ENCODE results near the gene GTF2H1.
"Not testable (repeated sequence)": the region's sequence is repeated elsewhere in the genome, so short reads cannot be mapped to it uniquely, and the experiment has no call there.

The GTF2H1 gene

DNA sequence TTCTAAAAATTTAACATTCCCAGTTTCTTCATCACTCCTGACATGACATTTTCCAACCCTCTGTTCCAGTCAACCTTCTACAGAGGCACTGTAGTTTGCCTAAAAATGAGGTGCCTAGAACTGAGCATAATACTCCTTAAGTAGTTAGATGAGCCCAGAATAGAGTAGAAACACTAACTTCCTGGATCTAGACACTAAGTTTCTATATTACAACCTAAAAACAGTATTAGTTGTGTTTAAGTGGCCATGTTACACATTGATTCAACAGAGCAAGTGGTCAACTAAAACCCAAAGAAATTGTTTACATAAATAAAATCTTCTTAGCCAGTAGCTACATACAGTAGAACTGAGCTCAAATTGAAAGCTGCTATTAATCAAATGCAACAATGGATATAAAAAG, 1.8 kb upstream of the GTF2H1 start:
- no peak for DNase-seq

DNA sequence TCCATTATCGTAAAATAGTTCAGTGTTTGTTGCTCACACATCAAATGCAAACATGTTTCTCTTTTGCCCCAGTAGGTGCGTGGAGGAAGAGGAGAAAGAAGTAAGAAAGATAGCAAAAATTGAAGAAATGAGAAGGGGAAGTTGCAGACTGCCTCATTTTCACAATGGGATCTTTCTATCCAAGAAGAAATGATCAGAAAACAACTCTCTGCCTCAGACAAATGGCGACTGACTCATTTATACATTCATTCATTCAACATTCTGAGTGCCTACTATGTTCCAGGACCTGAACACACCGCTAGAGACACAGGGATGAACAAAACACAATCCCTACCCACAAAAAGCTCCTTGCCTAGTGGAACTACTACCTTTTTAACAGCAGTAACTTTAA, 794 bp upstream of the GTF2H1 start:
- DNase-seq: no peak

DNA sequence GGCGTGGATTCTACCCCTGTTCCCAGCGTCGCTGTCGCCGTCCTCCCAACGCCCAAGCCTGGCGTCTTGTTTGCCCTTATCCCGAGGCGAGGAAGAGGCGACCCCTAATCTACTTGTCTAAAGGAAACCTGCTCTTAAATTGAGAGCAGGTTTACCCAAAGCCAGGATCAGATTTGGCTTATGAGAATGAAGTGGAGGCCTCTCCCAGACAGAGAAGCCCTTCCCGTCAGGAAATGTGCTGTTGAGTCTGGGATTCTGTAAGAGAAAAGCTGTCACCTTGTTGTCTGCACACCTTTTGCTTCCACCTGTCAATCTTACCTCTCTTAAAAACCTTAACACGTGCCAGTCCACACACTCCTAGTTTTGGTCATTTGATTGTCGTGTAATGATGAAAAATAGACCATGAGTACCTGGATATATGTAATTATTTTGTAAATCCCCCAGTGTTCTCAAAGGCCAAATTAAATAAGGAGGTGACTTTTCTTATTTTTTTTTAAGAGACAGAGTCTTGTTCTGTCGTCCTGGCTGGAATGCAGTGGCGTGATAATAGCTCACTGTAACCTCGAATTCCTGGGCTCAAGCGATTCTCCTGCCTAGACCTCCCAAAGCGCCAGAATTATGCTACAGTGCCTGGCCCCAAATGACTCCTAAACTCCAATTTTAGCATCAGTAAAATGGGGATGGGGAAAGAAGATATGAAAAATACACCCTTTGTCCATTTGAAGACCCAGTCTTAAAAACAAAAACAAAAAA, 627 bp downstream of the GTF2H1 start:
- DNase-seq: no peak

DNA sequence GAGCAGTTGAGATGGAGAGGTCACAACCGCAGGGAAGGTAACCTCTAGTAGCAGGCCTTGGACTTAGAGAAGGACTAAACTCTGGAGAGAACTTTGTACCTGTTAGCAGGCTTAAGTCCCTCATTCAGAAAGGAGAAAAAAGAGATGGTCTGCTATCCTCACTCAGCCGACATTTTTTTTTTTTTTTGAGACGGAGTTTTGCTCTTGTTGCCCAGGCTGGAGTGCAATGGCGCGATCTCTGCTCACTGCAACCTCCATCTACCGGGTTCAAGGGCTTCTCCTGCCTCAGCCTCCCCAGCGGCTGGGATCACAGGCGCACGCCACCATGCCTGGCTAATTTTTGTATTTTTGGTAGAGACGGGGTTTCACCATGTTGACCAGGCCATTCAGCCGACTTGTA, 1.5 kb downstream of the GTF2H1 start:
- DNase-seq: not testable (repeated sequence)

DNA sequence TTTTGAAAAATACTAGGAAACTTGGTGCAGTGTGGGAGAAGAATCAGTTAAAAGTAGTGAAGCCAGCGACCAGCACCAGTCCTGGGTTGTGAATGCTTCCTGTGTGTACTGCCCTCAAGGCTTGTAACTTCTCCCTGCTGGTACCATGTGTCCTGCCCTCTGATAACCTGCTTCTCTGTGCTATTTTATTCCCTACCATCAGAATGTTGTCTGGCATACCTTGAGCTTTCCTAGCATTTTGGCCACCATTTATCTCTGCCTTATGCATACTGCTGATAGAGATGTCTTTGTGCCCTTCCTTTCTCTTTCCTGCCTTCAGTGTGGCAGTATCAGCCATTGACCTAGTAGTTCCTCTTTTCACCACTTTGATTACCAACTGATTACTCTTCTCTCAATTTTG, 2.0 kb downstream of the GTF2H1 start:
- DNase-seq: no peak

DNA sequence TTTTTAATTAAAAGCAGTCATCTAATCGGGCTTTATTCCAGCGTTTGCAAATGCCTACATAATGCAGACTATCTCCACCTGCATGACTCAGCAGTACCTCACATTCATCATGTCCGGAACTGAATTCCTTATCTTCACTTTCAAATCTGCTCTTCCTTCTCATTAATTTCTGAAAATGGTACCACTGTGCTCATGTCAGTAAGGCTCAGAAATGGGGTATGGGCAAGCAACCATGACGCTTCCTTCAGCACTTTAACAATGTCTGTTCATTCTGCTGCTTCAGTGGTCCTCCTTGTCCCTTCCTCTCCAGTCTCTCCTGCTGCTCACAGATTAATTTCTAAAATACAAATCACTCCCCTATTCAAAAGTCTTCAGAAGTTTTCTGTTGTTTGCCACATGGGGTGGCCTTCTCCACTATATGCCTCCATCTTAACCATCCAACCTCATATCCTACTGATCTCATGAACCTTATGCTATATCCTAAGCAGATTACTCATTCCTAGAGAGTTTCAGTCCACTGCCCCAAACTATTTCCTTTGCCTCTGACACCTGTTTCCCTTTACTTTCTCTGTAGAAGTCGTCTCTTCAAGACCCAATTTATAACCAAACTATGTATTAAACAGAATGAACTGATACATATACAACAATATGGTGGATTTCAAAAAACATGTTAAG, 7.0 kb downstream of the GTF2H1 start:
- no peak for DNase-seq

DNA sequence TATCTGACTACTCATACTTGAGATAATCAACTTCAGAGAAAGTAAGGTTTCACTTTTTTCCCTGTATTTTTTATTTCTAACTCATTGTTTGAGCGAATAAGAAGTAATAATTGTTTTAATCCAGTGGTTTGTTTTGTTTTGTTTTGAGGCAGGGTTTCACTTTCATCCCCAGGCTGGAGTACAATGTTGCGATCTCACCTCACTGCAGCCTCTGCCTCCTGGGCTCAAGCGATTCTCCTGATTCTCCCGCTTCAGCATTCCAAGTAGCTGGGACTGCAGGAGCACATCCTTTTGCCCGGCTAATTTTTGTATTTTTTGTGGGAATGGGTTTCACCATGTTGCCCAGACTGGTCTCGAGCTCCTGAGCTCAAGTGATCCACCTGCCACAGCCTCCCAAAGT, 8.6 kb downstream of the GTF2H1 start:
- no peak for DNase-seq

DNA sequence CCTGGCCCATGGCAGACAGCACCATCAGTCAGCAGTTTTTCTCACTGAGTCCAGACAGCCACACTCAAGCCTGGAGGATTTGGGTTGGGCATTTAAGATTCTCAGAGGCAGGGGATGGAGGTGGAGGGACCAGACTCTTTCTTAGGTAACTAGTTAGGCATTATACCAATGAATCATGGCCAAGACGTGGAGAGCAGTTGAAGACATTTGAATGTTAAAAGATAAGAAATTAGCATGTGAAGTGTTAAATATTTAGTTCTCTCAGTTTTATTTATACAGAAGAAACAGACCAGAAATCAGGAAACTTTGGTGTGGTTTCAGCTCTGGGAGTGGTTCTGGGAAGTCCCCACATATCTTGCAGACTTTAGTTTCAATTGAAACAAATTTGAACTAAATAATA, 9.9 kb downstream of the GTF2H1 start:
- DNase-seq: no peak

DNA sequence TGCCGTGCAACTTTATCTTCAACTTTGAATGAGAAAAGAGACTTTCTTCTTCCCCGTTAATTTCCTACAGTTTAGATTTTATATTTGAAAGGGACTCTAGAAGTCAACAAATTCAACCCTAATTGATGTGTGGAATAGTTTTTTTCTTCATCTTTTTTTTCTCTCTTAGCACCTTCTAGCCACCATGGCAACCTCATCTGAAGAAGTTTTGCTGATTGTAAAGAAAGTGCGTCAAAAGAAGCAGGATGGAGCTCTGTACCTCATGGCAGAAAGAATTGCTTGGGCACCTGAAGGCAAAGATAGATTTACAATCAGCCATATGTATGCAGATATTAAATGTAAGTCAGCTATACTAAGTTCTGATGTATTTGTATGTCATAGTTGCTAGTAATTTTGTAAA, 10.5 kb downstream of the GTF2H1 start:
- no peak for DNase-seq

DNA sequence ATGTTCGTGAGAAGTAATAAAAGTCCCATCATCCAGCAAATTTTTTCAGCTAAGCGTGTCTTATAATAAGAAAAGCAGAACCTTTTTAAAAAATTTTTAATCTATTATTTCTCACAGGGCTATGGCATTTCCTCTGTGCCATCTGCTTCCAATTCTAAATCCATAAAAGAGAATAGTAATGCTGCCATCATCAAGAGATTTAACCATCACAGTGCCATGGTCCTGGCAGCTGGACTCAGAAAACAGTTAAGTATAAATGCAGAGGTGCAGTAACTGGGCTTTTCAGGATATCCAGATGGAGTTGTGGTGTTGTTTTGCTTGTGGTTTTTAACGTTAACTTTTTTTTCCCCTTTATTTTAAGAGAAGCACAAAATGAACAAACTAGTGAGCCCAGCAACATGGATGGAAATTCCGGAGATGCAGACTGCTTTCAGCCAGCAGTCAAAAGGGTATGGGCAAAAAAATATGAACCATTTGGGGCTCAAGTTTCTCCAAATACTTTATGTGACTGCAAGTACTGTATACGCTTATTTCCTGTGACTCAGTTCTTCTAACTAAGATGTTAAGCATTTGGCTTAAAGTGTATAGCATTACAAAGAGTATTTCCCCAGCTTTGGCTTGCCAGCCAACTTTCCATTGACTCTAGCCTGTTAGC, 25.2 kb downstream of the GTF2H1 start:
- no peak for DNase-seq

DNA sequence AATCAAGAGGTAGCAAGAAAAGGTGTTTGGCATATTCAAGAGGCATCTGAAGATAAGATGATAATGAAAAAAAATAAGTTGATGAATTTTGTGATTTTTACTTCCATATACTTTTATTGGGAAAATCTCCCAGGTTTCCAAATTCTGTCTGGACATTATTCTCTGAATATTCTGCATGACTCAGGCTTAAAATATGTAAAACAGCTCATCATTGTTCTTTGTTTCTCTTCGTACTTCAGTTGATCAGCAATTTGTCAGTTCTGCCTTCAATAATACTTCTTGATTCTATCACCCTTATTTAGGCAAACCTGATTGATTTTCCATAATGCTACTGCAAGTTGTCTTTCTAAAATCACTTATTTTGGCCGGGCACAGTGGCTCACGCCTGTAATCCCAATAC, 30.2 kb downstream of the GTF2H1 start:
- DNase-seq: no peak

DNA sequence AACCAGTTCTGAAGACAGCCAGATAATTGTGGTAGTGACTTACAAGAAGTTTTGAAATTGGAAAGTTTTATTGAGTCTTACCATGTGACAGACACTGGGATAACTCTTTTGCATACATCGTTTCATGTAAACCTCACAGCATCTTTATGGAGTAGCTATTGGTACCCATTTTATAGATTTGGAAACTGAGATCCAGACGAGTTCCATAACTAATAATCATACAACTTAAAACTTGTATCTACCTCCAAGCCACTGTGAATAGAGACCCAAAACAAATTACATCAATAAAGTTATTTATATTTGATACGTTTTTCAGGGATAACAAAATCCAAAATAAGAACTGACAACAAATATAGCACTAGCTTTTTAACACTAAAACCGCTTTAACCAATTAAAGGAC, 36.3 kb downstream of the GTF2H1 start:
- no peak for DNase-seq

DNA sequence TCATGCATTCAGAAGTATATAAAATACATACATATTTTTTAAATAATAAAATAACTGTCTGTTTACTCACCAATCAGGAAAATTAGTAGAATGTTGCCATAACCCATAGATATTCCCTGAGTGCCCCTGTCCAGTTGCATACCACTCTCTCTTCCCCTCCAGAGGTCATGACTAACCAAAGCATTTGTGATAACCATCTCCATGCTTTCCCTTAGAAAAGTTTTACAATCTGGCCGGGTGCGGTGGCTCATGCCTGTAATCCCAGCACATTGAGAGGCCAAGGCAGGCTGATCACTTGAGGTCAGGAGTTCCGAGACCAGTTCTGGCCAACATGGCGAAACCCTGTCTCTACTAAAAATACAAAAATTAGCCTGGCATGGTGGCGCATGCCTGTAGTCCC, 38.8 kb downstream of the GTF2H1 start:
- DNase-seq: no peak

DNA sequence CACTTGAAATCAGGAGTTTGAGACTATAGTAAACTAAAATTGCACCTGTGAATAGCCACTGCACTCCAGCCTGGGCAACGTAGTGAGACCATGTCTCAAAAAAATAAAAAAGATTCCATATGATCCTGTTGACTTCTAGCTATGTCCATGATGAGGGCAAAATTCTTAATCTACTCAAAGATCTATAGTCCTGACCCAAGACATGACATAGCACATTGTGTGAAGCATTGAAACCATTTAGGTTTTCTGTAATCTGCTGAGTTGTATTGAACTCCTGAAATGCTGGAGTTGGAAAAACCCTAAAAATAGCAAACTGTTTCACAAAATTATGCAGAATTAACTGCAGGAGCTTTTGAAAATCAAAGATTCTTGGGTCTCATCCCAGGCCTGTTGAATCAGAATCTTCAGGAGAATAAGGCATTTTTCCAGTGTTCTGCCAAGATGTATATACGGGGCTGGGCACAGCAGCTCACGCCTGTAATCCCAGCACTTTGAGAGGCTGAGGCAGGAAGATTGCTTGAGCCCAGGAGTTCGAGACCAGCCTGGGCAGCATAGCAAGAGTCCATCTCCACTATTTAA, 42.2 kb downstream of the GTF2H1 start:
- no peak for DNase-seq

DNA sequence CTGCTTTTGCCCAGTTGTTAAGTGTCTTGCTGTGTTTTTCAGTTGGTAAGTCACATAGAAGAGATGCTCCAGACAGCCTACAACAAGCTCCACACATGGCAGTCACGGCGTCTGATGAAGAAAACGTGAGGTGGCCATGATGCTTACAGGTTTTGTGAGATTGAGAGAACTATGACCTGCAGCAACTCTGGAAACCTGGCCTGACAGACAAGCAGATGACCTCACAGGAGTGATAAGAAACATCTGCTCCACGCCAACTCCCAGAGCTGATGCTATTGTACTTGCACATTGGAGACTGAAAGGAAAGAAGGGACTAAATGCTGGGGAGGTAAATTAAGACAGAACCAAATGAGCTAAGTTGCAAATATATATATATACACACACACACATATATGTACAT, 43.4 kb downstream of the GTF2H1 start:
- no peak for DNase-seq

DNA sequence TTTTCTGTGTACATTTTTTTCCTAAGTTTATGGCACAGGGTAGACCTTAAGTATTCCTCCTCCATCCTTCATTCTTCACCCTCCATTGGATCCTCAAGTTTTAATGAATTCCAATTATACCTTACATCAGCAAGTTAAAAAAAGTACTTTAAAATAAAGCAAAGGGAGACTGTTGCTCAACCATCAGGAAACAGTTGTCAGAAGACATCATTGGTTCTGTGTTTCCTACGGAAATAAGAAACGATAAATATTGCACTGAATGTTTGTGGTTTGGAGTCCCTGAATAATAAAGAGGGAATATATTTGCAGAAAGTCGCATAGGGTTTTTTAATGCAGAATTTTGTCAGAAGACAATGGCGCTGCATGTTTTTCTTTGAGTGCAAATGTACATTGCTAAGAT, 43.9 kb downstream of the GTF2H1 start:
- DNase-seq: no peak

DNA sequence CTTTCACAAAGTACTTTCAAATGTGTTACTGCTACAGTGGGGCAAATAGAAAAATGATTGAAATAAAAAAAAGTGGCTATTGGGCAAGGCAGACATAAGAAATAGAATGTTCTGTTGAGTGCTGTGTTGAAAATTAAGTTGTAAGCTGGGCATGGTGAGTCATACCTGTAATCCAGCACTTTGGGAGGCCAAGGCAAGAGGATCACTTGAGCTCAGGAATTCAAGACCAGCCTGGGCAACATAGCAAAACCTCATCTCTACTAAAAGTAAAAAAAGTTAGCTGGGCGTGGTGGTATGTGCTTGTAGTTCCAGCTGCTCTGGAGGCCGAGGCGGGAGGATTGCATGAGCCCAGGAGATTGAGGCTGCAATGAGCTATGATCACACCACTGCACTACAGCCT, 45.1 kb downstream of the GTF2H1 start:
- DNase-seq: no peak

DNA sequence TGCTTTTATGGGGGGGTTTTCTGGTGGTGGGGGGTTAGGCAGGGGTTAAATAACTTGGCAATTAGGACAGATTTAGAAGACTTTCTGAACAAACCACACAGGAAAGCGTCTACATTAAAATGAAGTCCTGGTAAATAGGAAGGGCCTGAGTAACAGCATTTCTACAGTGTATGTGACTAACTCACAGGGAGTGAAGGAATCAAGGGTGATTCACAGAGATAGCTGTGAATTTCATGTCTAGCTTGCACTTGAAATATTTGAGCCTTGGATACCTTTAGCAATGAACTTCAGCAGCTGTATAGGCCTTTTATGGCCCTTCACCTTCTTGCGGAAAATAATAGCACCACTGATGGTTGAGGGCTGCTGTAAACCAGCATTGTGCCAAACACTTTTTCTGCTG, 45.9 kb downstream of the GTF2H1 start:
- no peak for DNase-seq

DNA sequence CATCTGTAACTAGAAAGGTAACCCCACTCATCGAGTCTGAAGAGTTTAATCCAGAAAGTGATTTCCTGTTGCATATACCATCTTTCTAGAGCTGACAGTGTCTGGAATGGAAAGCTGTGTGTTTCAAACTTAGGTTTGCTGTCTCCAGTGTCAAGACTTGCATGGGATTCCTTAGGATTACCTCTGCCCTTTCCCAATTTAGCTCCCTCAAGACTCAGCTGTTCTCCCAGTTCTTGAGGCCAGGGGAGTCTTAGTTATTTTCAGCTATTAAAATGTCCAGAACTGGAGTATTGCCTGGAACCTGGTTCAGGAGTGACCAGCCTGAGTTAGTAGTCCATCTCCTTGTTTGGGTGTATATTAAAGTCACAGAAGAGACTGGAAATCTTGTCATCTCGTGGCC, 47.0 kb downstream of the GTF2H1 start:
- no peak for DNase-seq

DNA sequence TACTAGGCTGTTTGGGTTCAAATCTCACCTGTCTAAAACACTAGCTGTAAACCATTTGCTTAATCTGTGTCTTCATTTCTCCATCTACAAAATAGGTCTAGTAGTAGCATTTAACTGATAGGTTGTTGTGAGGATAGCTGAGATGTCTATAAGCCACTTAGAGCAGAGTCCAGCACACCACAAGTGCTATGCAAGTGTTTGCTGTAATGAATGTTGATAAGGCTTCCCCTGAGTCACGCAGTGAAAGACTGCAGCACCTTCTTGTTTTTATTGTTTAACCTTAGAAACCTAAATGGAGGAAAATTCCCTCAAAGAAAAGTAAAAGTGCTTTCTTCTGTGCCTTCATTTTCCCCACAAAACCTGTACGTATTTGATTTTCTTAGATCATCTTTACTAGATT, 48.9 kb downstream of the GTF2H1 start:
- no peak for DNase-seq

DNA sequence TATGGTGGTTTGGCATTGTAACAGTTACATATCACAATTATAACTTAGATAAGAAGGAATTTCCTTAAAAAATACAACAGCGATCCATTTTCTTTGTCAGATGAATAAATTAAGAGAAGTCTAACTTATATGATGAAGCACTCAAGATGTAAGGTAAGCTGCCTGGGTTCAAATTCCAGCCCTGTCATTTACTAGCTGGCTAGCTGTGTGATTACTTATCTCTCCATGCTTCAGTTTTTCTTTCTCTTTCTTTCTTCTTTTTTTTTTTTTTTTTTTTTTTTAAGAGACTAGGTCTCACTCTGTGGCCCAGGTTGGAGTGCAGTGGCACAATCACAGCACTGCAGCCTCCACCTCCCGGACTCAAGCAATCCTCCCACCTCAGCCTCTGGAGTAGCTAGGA, 49.8 kb downstream of the GTF2H1 start:
- DNase-seq: no peak

DNA sequence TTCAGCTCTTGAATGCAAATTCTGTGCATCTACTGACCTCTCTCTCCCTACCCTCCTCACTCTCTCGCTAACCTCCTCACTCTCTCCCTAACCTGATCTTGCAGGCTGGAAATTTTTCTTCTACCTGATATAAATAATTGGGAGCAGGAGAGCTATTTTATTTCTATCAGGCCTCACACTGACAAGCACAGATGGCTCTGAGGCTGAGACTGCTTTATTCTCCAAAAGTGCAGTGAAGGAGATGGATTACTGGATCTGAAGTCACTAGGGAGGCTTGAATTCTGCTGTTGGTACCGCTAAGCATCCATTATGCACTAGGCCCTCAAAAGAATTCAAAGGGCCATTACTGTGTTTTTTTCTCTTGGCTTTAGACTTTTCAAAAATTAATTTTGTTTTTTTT, 52.6 kb downstream of the GTF2H1 start:
- no peak for DNase-seq

DNA sequence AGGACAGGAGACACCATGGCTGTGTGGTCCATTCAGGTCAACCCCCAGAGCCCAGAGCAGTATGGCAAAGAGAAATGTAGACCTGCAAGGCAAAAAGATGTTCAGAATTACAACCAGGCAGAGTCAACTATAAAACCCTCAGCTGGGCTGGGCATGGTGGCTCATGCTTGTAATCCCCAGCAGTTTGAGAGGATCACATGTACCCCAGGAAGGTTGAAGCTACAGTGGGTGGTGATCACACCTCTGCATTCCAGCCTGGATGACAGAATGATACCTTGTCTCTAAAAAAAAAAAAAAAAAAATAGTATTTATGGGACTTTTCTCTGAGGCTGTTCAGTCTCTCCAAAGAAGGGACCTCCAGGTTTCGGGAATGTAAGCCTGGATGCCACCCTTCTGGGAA, 53.6 kb downstream of the GTF2H1 start:
- no peak for DNase-seq

DNA sequence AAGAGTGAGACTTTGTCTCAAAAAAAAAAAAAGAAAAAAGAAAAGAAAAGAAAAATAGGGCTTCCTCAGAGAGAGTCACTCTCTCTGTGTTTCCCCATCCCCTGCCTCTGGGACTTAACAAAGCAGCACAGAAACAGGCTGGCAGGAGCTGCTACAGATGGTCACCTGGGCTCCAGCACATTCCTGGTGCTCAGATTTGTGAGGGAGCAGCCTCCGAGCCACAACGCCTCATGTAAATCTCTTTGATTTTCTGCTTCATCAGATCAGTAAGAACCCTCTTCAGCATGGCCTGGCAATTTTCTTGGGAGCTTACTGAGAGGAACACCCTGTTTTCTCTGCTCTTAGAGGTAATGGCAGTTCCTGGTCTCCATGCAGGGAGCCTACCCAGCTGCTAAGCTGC, 56.8 kb downstream of the GTF2H1 start:
- DNase-seq: no peak

Measured in activated effector memory CD4-positive, alpha-beta T cell treated with Interleukin-2 at 50 U/mL for 16 hours (primary cell).